ENCODE measurements around the gene TMUB1. TPM values are rescaled to one million over a fixed set of nuclear protein-coding genes. Genes with fewer than 3 reads are reported as not detected.
A peak's percentile ranks its signal among the peaks of the same experiment; 100 is the strongest.

TMUB1 gene
- total and polyA plus RNA-seq, 11 donors, result 21.8 to 82.6 (median 37.9) TPM

GRCh38 chr7:151113344-151114150 lies 30.3 kb upstream of the TMUB1 start:
- Histone ChIP-seq H3K36me3 (peaks cover 0 to 13% (median 10%) of the 10 kb centered on the region in 9 donors), H3K4me3 (no peak overlapping the region), H3K27ac (no peak overlapping the region), H3K4me1 (peaks cover 0 to 41% (median 23%) of the 10 kb centered on the region in 12 donors), H3K9me3 (no peaks in the 10 kb centered on the region), H3K27me3 (peaks cover 0 to 5% (median 0%) of the 10 kb centered on the region in 9 donors)
- WGBS, 4 donors, result 83 to 91% (median 84%) methylated on average over 7 to 13 of the region's 13 CpGs
- intact Hi-C loops (cut with DNase I), result loop anchor here in 9 of 10 donors (2.0 to 10.0 kb wide), 7 partner anchors 49 to 219 kb away; partner anchors contain the start of genes ABCB8 (in 2 of the 9) and ATG9B (in 1 of the 9)
- peak in 1 of 5 donors; percentile 52 for DNase-seq
- no peak for ATAC-seq
- no peak for TF ChIP-seq CTCF (IDR thresholded peaks at IDR 0.05)

GRCh38 chr7:151110941-151111645 lies 27.8 kb upstream of the TMUB1 start:
- TF ChIP-seq POLR2A (IDR thresholded peaks at IDR 0.05), result no peak
- TF ChIP-seq CTCF (IDR thresholded peaks at IDR 0.05), result peak; percentile 85 to 96 (median 90)
- H3K4me1 ChIP-seq, result peaks cover 0 to 41% (median 23%) of the 10 kb centered on the region in 12 donors
- no peak overlapping the region for H3K27ac ChIP-seq
- no peaks in the 10 kb centered on the region for H3K9me3 ChIP-seq
- peaks cover 0 to 8% (median 0%) of the 10 kb centered on the region in 9 donors for H3K36me3 ChIP-seq
- DNase-seq (peak; percentile 75 to 88 (median 82)), ATAC-seq (peak; percentile 71 to 88 (median 78))
- peaks cover 0 to 5% (median 0%) of the 10 kb centered on the region in 9 donors for H3K27me3 ChIP-seq
- no peak overlapping the region for H3K4me3 ChIP-seq
- intact Hi-C loops (cut with DNase I), result loop anchor here in 9 of 10 donors (1.0 to 10.0 kb wide), 11 partner anchors 20 to 216 kb away; partner anchors contain the start of genes ABCB8 (in 3 of the 9) and ATG9B (in 1 of the 9)
- WGBS, 4 donors, result 36 to 42% (median 37%) methylated on average over 14 to 20 of the region's 20 CpGs

GRCh38 chr7:151110236-151110940 lies 27.1 kb upstream of the TMUB1 start:
- peaks cover 0 to 34% (median 20%) of the 10 kb centered on the region in 12 donors for H3K4me1 ChIP-seq

More at GRCh38 chr7:151110236-151110940, 27.1 kb upstream of the TMUB1 start:
- intact Hi-C loops (cut with DNase I), result loop anchor here in 9 of 10 donors (1.0 to 10.0 kb wide), 10 partner anchors 20 to 216 kb away; partner anchors contain the start of genes ABCB8 (in 2 of the 9) and ATG9B (in 1 of the 9)
- Histone ChIP-seq H3K36me3 (peaks cover 0 to 8% (median 0%) of the 10 kb centered on the region in 9 donors), H3K9me3 (no peaks in the 10 kb centered on the region), H3K27me3 (peaks cover 0 to 5% (median 0%) of the 10 kb centered on the region in 9 donors), H3K4me3 (no peak overlapping the region), H3K27ac (peak overlapping the region in 1 of 12 donors; percentile 8)
- DNase-seq (no peak), ATAC-seq (no peak)
- no peak for TF ChIP-seq POLR2A (IDR thresholded peaks at IDR 0.05)
- no peak for TF ChIP-seq CTCF (IDR thresholded peaks at IDR 0.05)
- 68 to 73% (median 71%) methylated on average over 11 of the region's 11 CpGs for WGBS, 4 donors

Data from heart left ventricle (tissue), 16 donors.